IMR-90 (cell line): ENCODE measurements around the gene CNGB1.

ENCODE experiments used
- BHLHE40 ChIP-seq: fragments of 150-350 bp; IDR thresholded peaks from 2 replicates; pipeline ENCODE4 v1.6.1; 2016; ENCODE audit warnings: mild to moderate bottlenecking, low read depth, low read length
- CEBPB ChIP-seq: IDR thresholded peaks from 2 replicates; pipeline ENCODE4 v1.6.1; 2012; ENCODE audit warnings: low read depth, low read length, improper control_type of control experiment
- FOS ChIP-seq: fragments of 150-350 bp; IDR thresholded peaks from 2 replicates; pipeline ENCODE4 v1.6.1; 2016; ENCODE audit warnings: low read depth, low read length
- MAFK ChIP-seq: IDR thresholded peaks from 2 replicates; pipeline ENCODE4 v1.6.1; 2012; ENCODE audit warnings: low read depth, low read length, improper control_type of control experiment
- MAZ ChIP-seq: IDR thresholded peaks from 2 replicates; pipeline ENCODE4 v1.6.1; 2012; ENCODE audit warnings: low read depth, mild to moderate bottlenecking, low read length, improper control_type of control experiment, moderate library complexity, borderline replicate concordance
- MXI1 ChIP-seq: IDR thresholded peaks from 2 replicates; pipeline ENCODE4 v1.6.1; 2012; ENCODE audit warnings: low read depth, mild to moderate bottlenecking, low read length, moderate library complexity, borderline replicate concordance
- NFE2L2 ChIP-seq: fragments of 150-350 bp; IDR thresholded peaks from 2 replicates; pipeline ENCODE4 v1.6.1; 2016; ENCODE audit warnings: low read depth, mild to moderate bottlenecking, low read length
- POLR2A ChIP-seq: IDR thresholded peaks from 2 replicates; pipeline ENCODE4 v1.6.1; 2012; ENCODE audit warnings: mild to moderate bottlenecking, low read depth, low read length
- RAD21 ChIP-seq: IDR thresholded peaks from 2 replicates; pipeline ENCODE4 v1.6.1; 2012; ENCODE audit warnings: low read length, improper control_type of control experiment
- RCOR1 ChIP-seq: IDR thresholded peaks from 2 replicates; pipeline ENCODE4 v1.6.1; 2012; ENCODE audit warnings: mild to moderate bottlenecking, low read length, improper control_type of control experiment; ENCODE audit not compliant: insufficient replicate concordance
- RFX5 ChIP-seq: IDR thresholded peaks from 2 replicates; pipeline ENCODE4 v1.8.0; 2012; ENCODE audit warnings: low read depth, mild to moderate bottlenecking, low read length, moderate library complexity
- SMC3 ChIP-seq: fragments of 150-350 bp; IDR thresholded peaks from 2 replicates; pipeline ENCODE4 v1.6.1; 2016; ENCODE audit warnings: low read depth, mild to moderate bottlenecking, antibody characterized with exemption, low read length, moderate library complexity
- TF ChIP-seq, protein P1 (sequence below): conservative IDR thresholded peaks from 2 replicates; pipeline ENCODE4 v1.5.1; 2012; ENCODE audit warnings: mild to moderate bottlenecking, low read depth, low read length, improper control_type of control experiment
- TF ChIP-seq, protein P2 (sequence below): fragments of 150-350 bp; IDR thresholded peaks from 2 replicates; pipeline ENCODE4 v1.6.1; 2017; ENCODE audit warnings: mild to moderate bottlenecking, antibody characterized with exemption, low read length, low read depth

DNA sequence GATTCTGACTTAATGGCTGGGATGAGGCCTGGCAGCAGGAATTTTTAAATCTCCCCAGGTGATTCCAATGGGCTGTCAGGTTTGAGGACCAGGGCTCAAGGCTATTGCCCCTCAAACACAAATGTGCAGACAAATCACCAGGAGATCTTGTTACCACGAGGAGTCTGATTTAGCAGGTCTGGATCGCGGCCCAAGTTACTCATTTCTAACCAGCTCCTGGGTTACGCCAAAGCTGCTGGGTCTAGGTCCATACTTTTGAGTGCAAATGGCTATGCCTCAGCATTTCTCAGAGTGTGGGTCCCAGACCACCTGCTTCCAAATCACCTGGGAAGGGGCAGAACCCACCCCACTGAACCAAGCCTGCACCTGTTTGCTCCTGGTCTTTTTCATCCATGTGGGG, 33.1 kb downstream of the CNGB1 start:
- TF ChIP-seq, protein P1, sequence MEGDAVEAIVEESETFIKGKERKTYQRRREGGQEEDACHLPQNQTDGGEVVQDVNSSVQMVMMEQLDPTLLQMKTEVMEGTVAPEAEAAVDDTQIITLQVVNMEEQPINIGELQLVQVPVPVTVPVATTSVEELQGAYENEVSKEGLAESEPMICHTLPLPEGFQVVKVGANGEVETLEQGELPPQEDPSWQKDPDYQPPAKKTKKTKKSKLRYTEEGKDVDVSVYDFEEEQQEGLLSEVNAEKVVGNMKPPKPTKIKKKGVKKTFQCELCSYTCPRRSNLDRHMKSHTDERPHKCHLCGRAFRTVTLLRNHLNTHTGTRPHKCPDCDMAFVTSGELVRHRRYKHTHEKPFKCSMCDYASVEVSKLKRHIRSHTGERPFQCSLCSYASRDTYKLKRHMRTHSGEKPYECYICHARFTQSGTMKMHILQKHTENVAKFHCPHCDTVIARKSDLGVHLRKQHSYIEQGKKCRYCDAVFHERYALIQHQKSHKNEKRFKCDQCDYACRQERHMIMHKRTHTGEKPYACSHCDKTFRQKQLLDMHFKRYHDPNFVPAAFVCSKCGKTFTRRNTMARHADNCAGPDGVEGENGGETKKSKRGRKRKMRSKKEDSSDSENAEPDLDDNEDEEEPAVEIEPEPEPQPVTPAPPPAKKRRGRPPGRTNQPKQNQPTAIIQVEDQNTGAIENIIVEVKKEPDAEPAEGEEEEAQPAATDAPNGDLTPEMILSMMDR = no peak
- TF ChIP-seq CEBPB (no peak), POLR2A (no peak), FOS (no peak), MAFK (no peak), NFE2L2 (no peak), RFX5 (no peak), SMC3 (no peak), BHLHE40 (no peak), RCOR1 (no peak), MAZ (no peak), RAD21 (no peak), MXI1 (no peak)
- TF ChIP-seq, protein P2, sequence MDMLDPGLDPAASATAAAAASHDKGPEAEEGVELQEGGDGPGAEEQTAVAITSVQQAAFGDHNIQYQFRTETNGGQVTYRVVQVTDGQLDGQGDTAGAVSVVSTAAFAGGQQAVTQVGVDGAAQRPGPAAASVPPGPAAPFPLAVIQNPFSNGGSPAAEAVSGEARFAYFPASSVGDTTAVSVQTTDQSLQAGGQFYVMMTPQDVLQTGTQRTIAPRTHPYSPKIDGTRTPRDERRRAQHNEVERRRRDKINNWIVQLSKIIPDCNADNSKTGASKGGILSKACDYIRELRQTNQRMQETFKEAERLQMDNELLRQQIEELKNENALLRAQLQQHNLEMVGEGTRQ = no peak
